PFSK-1 (cell line): ENCODE data around the gene CTCF.

Experiments
- FOXP2 ChIP-seq: optimal IDR thresholded peaks from 2 replicates; pipeline ENCODE3; 2011; ENCODE audit warnings: borderline replicate concordance, control low read depth, inconsistent platforms; ENCODE audit not compliant: insufficient read depth; ENCODE audit errors: extremely low read length, extremely low read depth
- POLR2AphosphoS5 ChIP-seq: IDR thresholded peaks from 2 replicates; pipeline ENCODE4 v1.6.1; 2012; ENCODE audit warnings: low read depth, mild to moderate bottlenecking, control low read depth, low read length, moderate library complexity
- SIN3A ChIP-seq: IDR thresholded peaks from 2 replicates; pipeline ENCODE4 v1.6.1; 2012; ENCODE audit warnings: mild to moderate bottlenecking, low read length, moderate library complexity, borderline replicate concordance; ENCODE audit not compliant: insufficient read depth
- TAF1 ChIP-seq: IDR thresholded peaks from 2 replicates; pipeline ENCODE4 v1.6.1; 2012; ENCODE audit warnings: low read length, control low read depth, borderline replicate concordance; ENCODE audit not compliant: insufficient read depth
- TF ChIP-seq, protein P1 (sequence below), 2 experiments: IDR thresholded peaks; 2 replicates each; pipeline versions ENCODE4 v1.6.1 to v1.8.0; 2011 to 2012; ENCODE audit warnings: low read depth in 2 of 2, low read length in 2 of 2, control low read depth in 1 of 2, inconsistent platforms in 1 of 2, mild to moderate bottlenecking in 1 of 2, moderate library complexity in 1 of 2; ENCODE audit not compliant: insufficient read depth in 1 of 2

Gene CTCF

DNA sequence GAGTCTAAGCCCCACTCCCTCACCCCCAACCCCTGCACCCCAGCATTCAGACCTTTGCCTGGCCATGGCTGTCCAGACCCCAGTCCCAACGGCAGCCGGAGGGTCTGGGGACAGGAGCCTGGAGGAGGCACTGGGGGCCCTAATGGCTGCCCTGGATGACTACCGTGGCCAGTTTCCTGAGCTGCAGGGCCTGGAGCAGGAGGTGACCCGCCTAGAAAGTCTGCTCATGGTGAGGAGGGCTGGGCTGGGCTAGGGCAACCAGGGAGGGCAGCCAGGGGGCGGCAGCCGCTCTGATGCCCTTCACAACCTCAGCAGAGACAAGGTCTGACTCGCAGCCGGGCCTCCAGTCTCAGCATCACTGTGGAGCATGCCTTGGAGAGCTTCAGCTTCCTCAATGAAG, 19.3 kb upstream of the CTCF start:
- no peak for TF ChIP-seq FOXP2
- TF ChIP-seq POLR2AphosphoS5: no peak
- TF ChIP-seq TAF1: no peak
- TF ChIP-seq SIN3A: no peak
- TF ChIP-seq, protein P1, sequence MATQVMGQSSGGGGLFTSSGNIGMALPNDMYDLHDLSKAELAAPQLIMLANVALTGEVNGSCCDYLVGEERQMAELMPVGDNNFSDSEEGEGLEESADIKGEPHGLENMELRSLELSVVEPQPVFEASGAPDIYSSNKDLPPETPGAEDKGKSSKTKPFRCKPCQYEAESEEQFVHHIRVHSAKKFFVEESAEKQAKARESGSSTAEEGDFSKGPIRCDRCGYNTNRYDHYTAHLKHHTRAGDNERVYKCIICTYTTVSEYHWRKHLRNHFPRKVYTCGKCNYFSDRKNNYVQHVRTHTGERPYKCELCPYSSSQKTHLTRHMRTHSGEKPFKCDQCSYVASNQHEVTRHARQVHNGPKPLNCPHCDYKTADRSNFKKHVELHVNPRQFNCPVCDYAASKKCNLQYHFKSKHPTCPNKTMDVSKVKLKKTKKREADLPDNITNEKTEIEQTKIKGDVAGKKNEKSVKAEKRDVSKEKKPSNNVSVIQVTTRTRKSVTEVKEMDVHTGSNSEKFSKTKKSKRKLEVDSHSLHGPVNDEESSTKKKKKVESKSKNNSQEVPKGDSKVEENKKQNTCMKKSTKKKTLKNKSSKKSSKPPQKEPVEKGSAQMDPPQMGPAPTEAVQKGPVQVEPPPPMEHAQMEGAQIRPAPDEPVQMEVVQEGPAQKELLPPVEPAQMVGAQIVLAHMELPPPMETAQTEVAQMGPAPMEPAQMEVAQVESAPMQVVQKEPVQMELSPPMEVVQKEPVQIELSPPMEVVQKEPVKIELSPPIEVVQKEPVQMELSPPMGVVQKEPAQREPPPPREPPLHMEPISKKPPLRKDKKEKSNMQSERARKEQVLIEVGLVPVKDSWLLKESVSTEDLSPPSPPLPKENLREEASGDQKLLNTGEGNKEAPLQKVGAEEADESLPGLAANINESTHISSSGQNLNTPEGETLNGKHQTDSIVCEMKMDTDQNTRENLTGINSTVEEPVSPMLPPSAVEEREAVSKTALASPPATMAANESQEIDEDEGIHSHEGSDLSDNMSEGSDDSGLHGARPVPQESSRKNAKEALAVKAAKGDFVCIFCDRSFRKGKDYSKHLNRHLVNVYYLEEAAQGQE (IDR thresholded peaks at IDR 0.05; ENCODE audit: insufficient read depth in 1 of 2, low read depth in 2 of 2, low read length in 2 of 2): no peak

DNA sequence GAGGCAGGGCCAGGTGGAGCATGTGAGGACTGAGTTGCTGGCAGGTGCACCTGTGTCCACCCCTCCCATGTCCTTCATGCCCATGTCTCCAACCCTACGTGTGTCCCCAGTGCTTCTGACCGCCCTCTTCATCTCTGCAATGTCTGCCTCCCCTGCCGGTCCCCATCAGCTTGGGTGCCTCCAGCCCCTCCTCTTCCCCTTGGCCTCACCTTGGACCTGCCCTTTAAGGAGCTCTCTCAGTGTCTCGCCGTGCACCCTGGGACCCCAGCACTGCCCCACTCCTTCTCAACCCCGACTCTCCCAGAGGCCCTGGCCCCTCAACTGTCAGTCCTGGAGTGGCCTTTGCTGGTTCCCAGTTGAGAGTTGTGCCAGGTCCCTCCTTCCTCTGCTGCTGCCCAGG, 18.7 kb upstream of the CTCF start:
- TF ChIP-seq, protein P1 (IDR thresholded peaks at IDR 0.05; ENCODE audit: insufficient read depth in 1 of 2, low read depth in 2 of 2, low read length in 2 of 2): no peak
- TF ChIP-seq FOXP2 (no peak), TAF1 (no peak), POLR2AphosphoS5 (no peak), SIN3A (no peak)

DNA sequence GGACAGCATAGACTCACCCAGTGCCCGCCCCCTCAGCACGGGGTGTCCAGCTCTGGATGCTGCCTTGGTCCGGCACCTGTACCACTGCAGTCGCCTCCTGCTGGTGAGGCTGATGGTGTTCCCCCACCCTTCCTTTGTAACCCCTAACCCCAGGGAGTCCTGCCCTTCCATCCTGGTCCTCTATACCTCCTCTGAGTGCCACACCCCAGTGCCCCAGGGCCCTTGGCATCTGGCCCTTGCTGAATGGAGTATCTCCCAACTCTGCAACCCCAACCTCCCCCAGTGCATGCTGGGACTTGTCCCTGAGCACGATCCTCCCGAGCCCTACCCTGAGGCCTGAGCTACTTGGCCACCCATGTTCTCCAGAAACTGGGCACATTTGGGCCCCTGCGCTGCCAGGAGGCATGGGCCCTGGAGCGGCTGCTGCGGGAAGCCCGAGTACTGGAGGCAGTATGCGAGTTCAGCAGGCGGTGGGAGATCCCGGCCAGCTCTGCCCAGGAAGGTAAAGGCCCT, 17.9 kb upstream of the CTCF start:
- TF ChIP-seq, protein P1 (IDR thresholded peaks at IDR 0.05; ENCODE audit: insufficient read depth in 1 of 2, low read depth in 2 of 2, low read length in 2 of 2): no peak

DNA sequence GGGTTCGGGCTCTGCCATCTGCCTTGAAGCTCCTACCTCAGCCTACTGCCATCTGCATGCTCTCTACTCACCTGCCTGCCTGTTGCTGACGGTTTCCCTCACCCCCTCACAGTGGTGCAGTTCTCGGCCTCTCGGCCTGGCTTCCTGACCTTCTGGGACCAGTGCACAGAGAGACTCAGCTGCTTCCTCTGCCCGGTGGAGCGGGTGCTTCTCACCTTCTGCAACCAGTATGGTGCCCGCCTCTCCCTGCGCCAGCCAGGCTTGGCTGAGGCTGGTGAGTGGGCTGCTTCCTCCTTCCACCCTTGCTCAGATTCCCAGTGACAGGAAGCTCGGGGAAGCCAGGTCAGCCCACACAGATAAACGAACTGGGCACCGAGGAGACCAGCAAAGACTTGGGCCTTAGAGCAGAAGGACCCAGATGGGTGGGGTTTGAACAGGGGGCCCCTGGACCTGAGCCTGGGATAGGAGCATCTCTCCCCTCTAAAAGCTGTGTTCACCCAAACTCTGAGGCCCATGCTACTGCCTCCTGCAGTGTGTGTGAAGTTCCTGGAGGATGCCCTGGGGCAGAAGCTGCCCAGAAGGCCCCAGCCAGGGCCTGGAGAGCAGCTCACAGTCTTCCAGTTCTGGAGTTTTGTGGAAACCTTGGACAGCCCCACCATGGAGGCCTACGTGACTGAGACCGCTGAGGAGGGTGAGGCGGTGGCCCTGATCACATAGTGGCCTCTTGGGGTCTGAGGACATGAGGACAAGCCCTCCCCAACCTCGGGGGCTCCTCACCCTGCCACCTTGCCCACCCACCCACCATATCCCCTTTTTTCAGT, 17.3 kb upstream of the CTCF start:
- TF ChIP-seq TAF1: no peak
- no peak for TF ChIP-seq FOXP2
- TF ChIP-seq, protein P1 (IDR thresholded peaks at IDR 0.05; ENCODE audit: insufficient read depth in 1 of 2, low read depth in 2 of 2, low read length in 2 of 2): no peak
- no peak for TF ChIP-seq POLR2AphosphoS5
- TF ChIP-seq SIN3A: no peak

- TF ChIP-seq TAF1 (no peak), POLR2AphosphoS5 (no peak), SIN3A (no peak), FOXP2 (no peak)
- TF ChIP-seq, protein P1 (IDR thresholded peaks at IDR 0.05; ENCODE audit: insufficient read depth in 1 of 2, low read depth in 2 of 2, low read length in 2 of 2): no peak
These were observed 16.7 kb upstream of the CTCF start for GRCh38 chr16:67545665-67546024.
